HFFc6 (cell line): Measurements from ENCODE around the gene NOC4L. TPM values are rescaled to one million over a fixed set of nuclear protein-coding genes. Genes with fewer than 3 reads are reported as not detected.
"Not testable (repeated sequence)": the region's sequence is repeated elsewhere in the genome, so short reads cannot be mapped to it uniquely, and the experiment has no call there.

ENCODE experiments used
- DNase-seq: peaks from one replicate; pipeline ENCODE4 v3.0.0-alpha.2; 2018
- H3K27ac Mint-ChIP-seq: 2 replicates; pipeline ENCODE4 v1.8.0; 2020; ENCODE audit warnings: mild to moderate bottlenecking, mixed read lengths
- H3K27me3 Mint-ChIP-seq: 2 replicates; pipeline ENCODE4 v1.8.0; 2021; ENCODE audit warnings: mild to moderate bottlenecking, moderate library complexity, mixed read lengths; ENCODE audit not compliant: insufficient read depth
- H3K36me3 Mint-ChIP-seq: 2 replicates; pipeline ENCODE4 v1.8.0; 2021; ENCODE audit warnings: low read depth, mixed read lengths
- H3K4me1 Mint-ChIP-seq: 2 replicates; pipeline ENCODE4 v1.8.0; 2020; ENCODE audit warnings: low read depth, mixed read lengths
- H3K4me3 Mint-ChIP-seq: 2 replicates; pipeline ENCODE4 v1.8.0; 2020; ENCODE audit warnings: mild to moderate bottlenecking, moderate library complexity, mixed read lengths
- H3K9me3 Mint-ChIP-seq: 2 replicates; pipeline ENCODE4 v1.8.0; 2020; ENCODE audit warnings: mild to moderate bottlenecking, mixed read lengths
- CTCF ChIP-seq: fragments of 200-600 bp; sonication (generic); IDR thresholded peaks from 2 replicates; pipeline ENCODE4 v1.5.0; 2021; ENCODE audit warnings: antibody characterized with exemption, mild to moderate bottlenecking
- long read RNA-seq: library from polyadenylated mRNA; unstranded; transcript quantifications from one replicate; pipeline ENCODE4 v2.0.0, GENCODE V29; 2019
- total RNA-seq, 6 experiments: library from RNA; stranded (reverse); fragmentation: NEBNext Ultra II Directional; extraction: Animal tissue kit (Norgen Biotek cat#: 25700); gene quantifications; 2 replicates in 1 of 6; 3 replicates in 5 of 6; pipeline ENCODE4 v1.2.3, GENCODE V29; 2021

Gene NOC4L
- total RNA-seq, result 10 to 100 TPM; 25.8 to 33.5 (median 31.3) TPM
- long read RNA-seq, transcript NOC4L-201 (15 exons, 1,632 nt), result major isoform, 77 of 88 reads
- long read RNA-seq, partial matches to known transcripts, result 4 of 88 reads
- long read RNA-seq, other reads (novel, unspliced or antisense), result 7 of 88 reads

DNA sequence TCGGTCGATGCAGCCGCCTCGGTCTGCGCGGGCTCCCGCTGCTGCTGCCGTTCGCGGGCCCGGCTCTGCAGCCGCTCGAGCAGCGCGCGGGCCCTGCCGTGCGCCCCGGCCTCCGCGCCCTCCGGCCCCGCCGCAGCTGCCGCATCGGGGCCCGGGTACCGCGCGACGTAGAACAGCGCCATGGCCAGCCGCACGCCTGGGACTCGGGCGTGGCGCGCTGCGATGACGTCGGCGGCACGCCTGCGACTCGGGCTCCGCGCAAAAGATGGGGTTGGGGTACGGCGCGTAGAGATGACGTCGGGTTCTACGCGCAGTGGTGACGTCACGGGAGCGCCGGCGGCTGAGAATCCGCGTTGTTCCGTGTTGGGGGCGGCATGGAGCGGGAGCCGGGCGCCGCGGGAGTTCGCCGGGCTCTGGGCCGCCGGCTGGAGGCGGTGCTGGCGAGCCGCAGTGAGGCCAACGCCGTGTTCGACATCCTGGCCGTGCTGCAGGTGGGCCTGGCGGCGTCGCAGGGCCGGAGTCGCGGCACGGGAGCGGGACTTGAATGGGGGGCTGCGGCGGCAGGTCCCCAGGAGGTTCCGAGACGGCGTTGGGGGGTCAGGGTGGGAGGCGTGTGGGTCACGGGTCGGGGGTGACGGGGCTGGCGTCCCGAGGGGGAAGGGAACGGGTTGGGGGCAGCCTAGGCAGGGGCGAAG lies at the start of gene NOC4L, which contains the start of gene DDX51:
Gene NOC4L (plus strand): TSS at position 343 of the 695 bp plus-strand sequence. CDS start 32 bp downstream, at position 375.
Gene DDX51 (minus strand): TSS at position 205 of the 695 bp plus-strand sequence. CDS start 23 bp downstream, at position 182.
- Mint-ChIP-seq H3K27me3 (peaks cover 2% of the 10 kb centered on the region), H3K36me3 (peaks cover 10% of the 10 kb centered on the region), H3K27ac (peak within 1 kb of the TSS; percentile 72), H3K4me1 (peaks cover 30% of the 10 kb centered on the region), H3K9me3 (no peaks in the 10 kb centered on the region), H3K4me3 (peak within 1 kb of the TSS; percentile 91)
- peak; percentile 90 for DNase-seq
- no peak for TF ChIP-seq CTCF

GRCh38 chr12:132095520-132096409 lies 48.5 kb upstream of the NOC4L start:
- no peak for TF ChIP-seq CTCF

GRCh38 chr12:132099739-132100138 lies 44.5 kb upstream of the NOC4L start:
- H3K27me3 Mint-ChIP-seq, result no peaks in the 10 kb centered on the region
- no peak for DNase-seq

More at GRCh38 chr12:132095520-132096409, 48.5 kb upstream of the NOC4L start:
- no peak for DNase-seq
- H3K36me3 Mint-ChIP-seq, result peaks cover 11% of the 10 kb centered on the region
- H3K9me3 Mint-ChIP-seq, result no peaks in the 10 kb centered on the region
- H3K4me3 Mint-ChIP-seq, result no peak overlapping the region
- H3K27ac Mint-ChIP-seq, result no peak overlapping the region; the same call in 1 of the 2 replicates
- H3K4me1 Mint-ChIP-seq, result no peaks in the 10 kb centered on the region
- no peaks in the 10 kb centered on the region for H3K27me3 Mint-ChIP-seq

GRCh38 chr12:132100306-132101065 lies 43.8 kb upstream of the NOC4L start:
- no peak overlapping the region for H3K27ac Mint-ChIP-seq
- no peaks in the 10 kb centered on the region; the same call in 1 of the 2 replicates for H3K27me3 Mint-ChIP-seq
- H3K9me3 Mint-ChIP-seq, result no peaks in the 10 kb centered on the region
- no peak for DNase-seq
- H3K36me3 Mint-ChIP-seq, result peaks cover 12% of the 10 kb centered on the region
- H3K4me3 Mint-ChIP-seq, result no peak overlapping the region
- TF ChIP-seq CTCF, result no peak
- H3K4me1 Mint-ChIP-seq, result no peaks in the 10 kb centered on the region

More at GRCh38 chr12:132099739-132100138, 44.5 kb upstream of the NOC4L start:
- Mint-ChIP-seq H3K27ac (no peak overlapping the region), H3K4me3 (no peak overlapping the region), H3K9me3 (no peaks in the 10 kb centered on the region), H3K4me1 (no peaks in the 10 kb centered on the region), H3K36me3 (peaks cover 7% of the 10 kb centered on the region)
- TF ChIP-seq CTCF, result no peak

DNA sequence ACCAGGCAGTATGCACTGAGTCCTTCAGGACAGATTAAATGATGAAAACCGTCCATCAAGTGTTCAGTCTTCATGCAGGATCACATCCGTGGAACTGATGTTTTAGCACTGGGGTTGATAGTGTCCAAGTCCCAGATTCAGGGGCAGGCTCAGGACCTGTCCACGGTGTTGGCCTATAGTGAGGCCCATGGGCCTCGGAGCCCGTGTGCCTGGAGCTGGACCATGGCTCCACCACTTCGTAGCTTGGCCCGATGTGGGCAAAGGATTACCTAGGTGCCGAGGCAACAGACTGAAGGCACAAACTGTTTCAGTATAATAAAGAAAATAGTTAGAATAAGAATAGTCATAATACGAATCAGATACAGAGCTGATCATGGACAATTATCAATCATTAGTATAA lies 42.0 kb upstream of the NOC4L start:
- Mint-ChIP-seq H3K4me3 (no peak overlapping the region), H3K4me1 (peaks cover 8% of the 10 kb centered on the region)

DNA sequence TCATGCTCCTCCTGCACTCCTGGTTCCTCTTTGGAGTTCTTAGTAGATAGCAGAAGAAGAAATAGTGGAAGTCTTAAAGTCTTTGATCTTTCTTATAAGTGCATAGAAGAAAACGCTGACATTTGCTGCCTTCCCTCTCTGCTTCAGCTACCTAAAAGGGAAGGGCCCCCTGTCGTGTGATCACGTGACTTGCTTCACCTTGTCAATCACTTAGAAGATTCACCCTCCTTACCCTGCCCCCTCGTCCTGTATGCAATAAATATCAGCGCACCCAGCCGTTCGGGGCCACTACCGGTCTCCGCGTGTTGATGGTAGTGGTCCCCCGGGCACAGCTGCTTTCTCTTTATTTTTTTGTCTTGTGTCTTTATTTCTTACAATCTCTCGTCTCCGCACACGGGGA lies 41.2 kb upstream of the NOC4L start:
- DNase-seq, H3K27me3 Mint-ChIP-seq, H3K36me3 Mint-ChIP-seq, H3K9me3 Mint-ChIP-seq, H3K4me3 Mint-ChIP-seq, H3K27ac Mint-ChIP-seq: not testable (repeated sequence)
- peaks cover 13% of the 10 kb centered on the region for H3K4me1 Mint-ChIP-seq

More for the DNA sequence above, 42.0 kb upstream of the NOC4L start:
- Mint-ChIP-seq H3K27me3 (no peaks in the 10 kb centered on the region; the same call in 1 of the 2 replicates), H3K27ac (no peak overlapping the region), H3K36me3 (peaks cover 6% of the 10 kb centered on the region; the same call in 1 of the 2 replicates), H3K9me3 (no peaks in the 10 kb centered on the region)
- no peak for TF ChIP-seq CTCF
- no peak for DNase-seq
